Measurements from ENCODE around the gene ERLEC1. TPM values are rescaled to one million over a fixed set of nuclear protein-coding genes. Genes with fewer than 3 reads are reported as not detected.
A peak's percentile ranks its signal among the peaks of the same experiment; 100 is the strongest.
"Not testable (repeated sequence)": the region's sequence is repeated elsewhere in the genome, so short reads cannot be mapped to it uniquely, and the experiment has no call there.

The ERLEC1 gene
- total RNA-seq, 6 donors from 2014 or later = 50.7 to 200 (median 143) TPM

DNA sequence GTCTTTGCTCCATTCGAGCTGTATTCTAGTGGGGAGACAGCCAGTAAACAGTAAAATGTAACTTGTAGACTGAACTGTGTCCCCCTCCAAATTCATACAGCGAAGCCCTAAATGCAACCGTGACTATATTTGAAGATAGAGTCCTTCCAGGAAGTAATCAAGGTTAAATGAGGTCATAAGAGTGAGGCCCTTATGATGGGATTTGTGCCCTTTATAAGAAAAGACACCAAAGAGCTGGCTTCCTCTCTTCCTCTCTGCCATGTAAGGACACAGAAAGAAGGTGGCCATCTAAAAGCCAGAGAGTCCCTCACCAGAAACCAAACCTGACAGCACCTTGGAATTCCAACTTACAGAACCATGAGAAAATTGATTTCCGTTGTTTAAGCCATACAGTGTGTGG lies 41.5 kb downstream of the ERLEC1 start:
- Histone ChIP-seq H3K4me1 (no peaks in the 10 kb centered on the region), H3K36me3 (peaks cover 0 to 10% (median 1%) of the 10 kb centered on the region in 4 donors), H3K27me3 (no peaks in the 10 kb centered on the region), H3K4me3 (no peak overlapping the region), H3K9me3 (no peaks in the 10 kb centered on the region), H3K27ac (no peak overlapping the region)
- no peak for TF ChIP-seq POLR2AphosphoS5 (IDR thresholded peaks at IDR 0.05)
- no peak for TF ChIP-seq POLR2A (IDR thresholded peaks at IDR 0.05)
- TF ChIP-seq, protein P1, sequence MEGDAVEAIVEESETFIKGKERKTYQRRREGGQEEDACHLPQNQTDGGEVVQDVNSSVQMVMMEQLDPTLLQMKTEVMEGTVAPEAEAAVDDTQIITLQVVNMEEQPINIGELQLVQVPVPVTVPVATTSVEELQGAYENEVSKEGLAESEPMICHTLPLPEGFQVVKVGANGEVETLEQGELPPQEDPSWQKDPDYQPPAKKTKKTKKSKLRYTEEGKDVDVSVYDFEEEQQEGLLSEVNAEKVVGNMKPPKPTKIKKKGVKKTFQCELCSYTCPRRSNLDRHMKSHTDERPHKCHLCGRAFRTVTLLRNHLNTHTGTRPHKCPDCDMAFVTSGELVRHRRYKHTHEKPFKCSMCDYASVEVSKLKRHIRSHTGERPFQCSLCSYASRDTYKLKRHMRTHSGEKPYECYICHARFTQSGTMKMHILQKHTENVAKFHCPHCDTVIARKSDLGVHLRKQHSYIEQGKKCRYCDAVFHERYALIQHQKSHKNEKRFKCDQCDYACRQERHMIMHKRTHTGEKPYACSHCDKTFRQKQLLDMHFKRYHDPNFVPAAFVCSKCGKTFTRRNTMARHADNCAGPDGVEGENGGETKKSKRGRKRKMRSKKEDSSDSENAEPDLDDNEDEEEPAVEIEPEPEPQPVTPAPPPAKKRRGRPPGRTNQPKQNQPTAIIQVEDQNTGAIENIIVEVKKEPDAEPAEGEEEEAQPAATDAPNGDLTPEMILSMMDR (IDR thresholded peaks at IDR 0.05) = no peak
- TF ChIP-seq EP300 (IDR thresholded peaks at IDR 0.05) = no peak
- no peak for DNase-seq
- WGBS, 2 donors = 93 to 95% methylated on average over 4 of the region's 4 CpGs
- ATAC-seq (ENCODE audit: low FRiP score in 2 of 2) = no peak

DNA sequence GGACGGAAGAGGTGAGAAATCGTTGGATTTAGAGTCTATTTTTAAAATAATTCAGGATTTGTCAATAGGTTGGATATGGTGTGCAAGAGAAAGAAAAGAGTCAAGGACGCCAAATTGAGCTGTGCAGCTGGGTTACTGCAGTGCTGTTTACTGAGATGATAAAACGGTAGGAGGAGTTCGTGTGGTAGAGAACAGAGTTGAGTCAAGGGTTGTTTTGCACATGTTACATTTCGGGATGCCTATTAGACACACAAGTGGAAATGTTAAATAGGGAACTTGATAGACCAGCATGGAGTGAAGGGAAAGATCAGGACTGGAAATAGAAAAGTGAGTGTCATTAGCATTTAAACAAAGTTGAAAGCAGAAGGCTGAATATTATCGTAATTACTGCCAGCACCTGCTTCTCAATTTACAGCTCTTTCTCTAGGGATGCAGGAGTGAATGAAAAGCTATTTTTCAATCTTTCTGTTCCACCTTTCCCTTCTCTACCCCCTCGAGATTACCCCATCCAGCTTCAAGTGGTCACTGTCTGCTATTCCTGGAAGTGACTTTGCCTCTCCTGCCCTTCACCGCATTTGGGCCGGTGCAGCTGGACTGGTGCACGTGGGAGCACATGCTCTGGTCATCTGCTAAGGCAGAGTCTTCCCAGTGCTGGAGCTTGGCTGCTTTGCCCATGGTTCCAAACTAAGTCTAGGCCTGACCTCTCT lies 42.6 kb downstream of the ERLEC1 start:
- H3K36me3 ChIP-seq = peaks cover 0 to 10% (median 1%) of the 10 kb centered on the region in 4 donors
- TF ChIP-seq, protein P1 (IDR thresholded peaks at IDR 0.05) = no peak
- TF ChIP-seq EP300 (IDR thresholded peaks at IDR 0.05) (no peak), POLR2A (IDR thresholded peaks at IDR 0.05) (no peak), POLR2AphosphoS5 (IDR thresholded peaks at IDR 0.05) (no peak)
- no peaks in the 10 kb centered on the region for H3K4me1 ChIP-seq
- 82 to 94% methylated on average over 11 of the region's 11 CpGs for WGBS, 2 donors
- no peak overlapping the region for H3K27ac ChIP-seq
- H3K4me3 ChIP-seq = no peak overlapping the region
- no peaks in the 10 kb centered on the region for H3K27me3 ChIP-seq
- ATAC-seq (ENCODE audit: low FRiP score in 2 of 2) (peak in 1 of 2 donors; percentile 43), DNase-seq (peak in 1 of 2 donors; percentile 22)
- H3K9me3 ChIP-seq = no peaks in the 10 kb centered on the region

DNA sequence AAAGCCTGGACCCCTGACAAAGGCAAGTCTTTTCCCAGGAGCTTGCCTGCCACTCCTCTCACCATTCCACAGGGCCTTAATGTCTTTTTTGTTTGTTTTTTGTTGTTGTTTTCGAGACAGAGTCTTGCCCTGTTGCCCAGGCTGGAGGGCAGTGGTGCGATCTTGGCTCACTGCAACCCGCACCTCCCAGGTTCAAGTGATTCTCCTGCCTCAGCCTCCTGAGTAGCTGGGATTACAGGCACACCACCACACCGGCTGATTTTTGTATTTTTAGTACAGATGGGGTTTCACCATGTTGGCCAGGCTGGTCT lies 43.1 kb downstream of the ERLEC1 start:
- WGBS, 2 donors = 84 to 92% methylated on average over 3 to 4 of the region's 4 CpGs
- H3K27ac ChIP-seq; H3K27me3 ChIP-seq; ATAC-seq (ENCODE audit: low FRiP score in 2 of 2); H3K9me3 ChIP-seq; H3K4me1 ChIP-seq; DNase-seq; H3K4me3 ChIP-seq: not testable (repeated sequence)
- H3K36me3 ChIP-seq = peaks cover 0 to 10% (median 1%) of the 10 kb centered on the region in 4 donors

DNA sequence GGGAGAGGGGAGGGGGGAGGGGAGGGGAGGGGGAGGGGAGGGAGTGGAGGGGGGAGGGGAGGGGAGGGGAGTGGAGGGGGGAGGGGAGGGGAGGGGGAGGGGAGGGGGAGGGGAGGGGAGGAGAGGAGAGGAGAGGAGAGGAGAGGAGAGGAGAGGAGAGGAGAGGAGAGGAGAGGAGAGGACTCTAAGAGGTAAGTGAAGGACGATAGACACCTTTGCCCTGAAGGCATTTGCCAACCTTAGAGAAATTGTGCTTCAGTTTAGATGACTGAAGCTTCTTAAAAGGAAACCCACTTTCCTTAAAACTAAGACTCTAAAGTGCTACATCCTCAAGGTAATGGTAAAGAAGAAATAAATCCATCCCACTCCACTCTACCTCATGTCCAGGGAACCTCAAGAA lies 53.7 kb downstream of the ERLEC1 start:
- Histone ChIP-seq H3K27me3 (no peaks in the 10 kb centered on the region), H3K4me3 (no peak overlapping the region), H3K27ac (no peak overlapping the region), H3K4me1 (no peaks in the 10 kb centered on the region), H3K36me3 (no peaks in the 10 kb centered on the region), H3K9me3 (no peaks in the 10 kb centered on the region)
- no peak for ATAC-seq (ENCODE audit: low FRiP score in 2 of 2)
- no peak for DNase-seq
- WGBS, 2 donors = 70 to 86% methylated on average over 1 of the region's 1 CpG
- TF ChIP-seq POLR2AphosphoS5 (IDR thresholded peaks at IDR 0.05) = no peak
- TF ChIP-seq, protein P1 (IDR thresholded peaks at IDR 0.05) = no peak
- TF ChIP-seq POLR2A (IDR thresholded peaks at IDR 0.05) = no peak
- no peak for TF ChIP-seq EP300 (IDR thresholded peaks at IDR 0.05)

DNA sequence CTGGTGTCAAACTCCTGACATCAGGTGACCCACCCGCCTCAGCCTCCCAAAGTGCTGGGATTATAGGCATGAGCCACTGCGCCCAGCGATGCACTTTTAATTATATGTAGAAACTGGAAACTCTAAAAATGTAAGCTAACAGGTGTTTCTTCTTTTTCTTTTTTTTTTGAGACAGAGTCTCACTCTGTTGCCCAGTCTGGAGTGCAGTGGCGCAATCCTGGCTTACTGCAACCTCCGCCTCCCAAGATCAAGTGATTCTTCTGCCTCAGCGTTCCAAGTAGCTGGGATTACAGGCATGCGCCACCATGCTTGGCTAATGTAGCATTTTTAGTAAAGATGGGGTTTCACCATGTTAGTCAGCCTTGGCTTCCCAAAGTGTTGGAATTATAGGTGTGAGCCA lies 54.8 kb downstream of the ERLEC1 start:
- DNase-seq; H3K27ac ChIP-seq; H3K27me3 ChIP-seq; H3K9me3 ChIP-seq; H3K4me3 ChIP-seq; H3K36me3 ChIP-seq; H3K4me1 ChIP-seq; ATAC-seq (ENCODE audit: low FRiP score in 2 of 2): not testable (repeated sequence)
- 89 to 91% methylated on average over 7 of the region's 7 CpGs for WGBS, 2 donors

DNA sequence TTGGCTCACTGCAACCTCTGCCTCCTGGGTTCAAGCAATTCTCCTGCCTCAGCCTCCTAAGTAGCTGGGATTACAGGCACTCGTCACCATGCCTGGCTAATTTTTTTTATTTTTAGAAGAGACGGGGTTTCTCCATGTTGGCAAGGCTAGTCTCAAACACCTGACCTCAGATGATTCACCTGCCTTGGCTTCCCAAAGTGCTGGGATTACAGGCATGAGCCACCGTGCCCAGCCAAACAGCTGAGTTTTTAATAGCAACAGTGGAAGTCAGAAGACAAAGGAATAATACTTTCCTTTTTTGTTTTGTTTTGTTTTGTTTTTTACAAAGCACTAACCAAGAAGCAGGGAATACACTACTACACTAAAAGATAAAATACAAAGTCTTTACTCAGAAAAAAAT lies 56.0 kb downstream of the ERLEC1 start:
- WGBS, 2 donors = 72 to 74% methylated on average over 3 of the region's 3 CpGs
- no peaks in the 10 kb centered on the region for H3K36me3 ChIP-seq
- TF ChIP-seq POLR2A (IDR thresholded peaks at IDR 0.05) (no peak), POLR2AphosphoS5 (IDR thresholded peaks at IDR 0.05) (no peak), EP300 (IDR thresholded peaks at IDR 0.05) (no peak)
- TF ChIP-seq, protein P1 (IDR thresholded peaks at IDR 0.05) = no peak
- H3K27me3 ChIP-seq = no peaks in the 10 kb centered on the region
- H3K4me1 ChIP-seq = no peaks in the 10 kb centered on the region
- ATAC-seq (ENCODE audit: low FRiP score in 2 of 2) (no peak), DNase-seq (no peak)
- H3K4me3 ChIP-seq = no peak overlapping the region
- H3K27ac ChIP-seq = no peak overlapping the region
- no peaks in the 10 kb centered on the region for H3K9me3 ChIP-seq

Measured in upper lobe of left lung (tissue), 6 donors.